ENCODE data around the gene OSM. TPM values are rescaled to one million over a fixed set of nuclear protein-coding genes. Genes with fewer than 3 reads are reported as not detected.
"Not testable (repeated sequence)": the region's sequence is repeated elsewhere in the genome, so short reads cannot be mapped to it uniquely, and the experiment has no call there.

The OSM gene
- total RNA-seq, 3 donors from 2014 or later, result 1.3 to 2.5 (median 1.3) TPM

DNA sequence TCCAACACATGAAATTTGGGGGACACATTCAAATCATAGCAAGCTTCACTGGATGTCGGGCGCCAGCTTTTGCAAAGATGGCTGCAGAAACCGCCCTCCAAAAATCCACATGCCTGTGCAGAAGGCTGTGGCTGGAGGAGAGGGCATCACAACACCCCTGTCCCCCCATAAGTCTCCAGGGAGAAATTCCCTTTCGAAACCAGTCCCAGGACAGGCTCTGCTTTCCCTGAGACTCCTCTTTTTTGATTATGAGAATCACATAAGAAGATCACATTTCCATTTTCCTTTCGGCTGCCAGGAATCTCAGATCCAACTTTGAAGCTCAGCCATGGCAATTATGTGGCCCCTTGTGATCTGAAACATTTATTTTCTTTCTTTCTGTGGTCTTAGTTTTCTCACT, 29.8 kb downstream of the OSM start:
- TF ChIP-seq POLR2A (IDR thresholded peaks at IDR 0.05) (no peak), POLR2AphosphoS5 (IDR thresholded peaks at IDR 0.05) (no peak)
- TF ChIP-seq, protein P1, sequence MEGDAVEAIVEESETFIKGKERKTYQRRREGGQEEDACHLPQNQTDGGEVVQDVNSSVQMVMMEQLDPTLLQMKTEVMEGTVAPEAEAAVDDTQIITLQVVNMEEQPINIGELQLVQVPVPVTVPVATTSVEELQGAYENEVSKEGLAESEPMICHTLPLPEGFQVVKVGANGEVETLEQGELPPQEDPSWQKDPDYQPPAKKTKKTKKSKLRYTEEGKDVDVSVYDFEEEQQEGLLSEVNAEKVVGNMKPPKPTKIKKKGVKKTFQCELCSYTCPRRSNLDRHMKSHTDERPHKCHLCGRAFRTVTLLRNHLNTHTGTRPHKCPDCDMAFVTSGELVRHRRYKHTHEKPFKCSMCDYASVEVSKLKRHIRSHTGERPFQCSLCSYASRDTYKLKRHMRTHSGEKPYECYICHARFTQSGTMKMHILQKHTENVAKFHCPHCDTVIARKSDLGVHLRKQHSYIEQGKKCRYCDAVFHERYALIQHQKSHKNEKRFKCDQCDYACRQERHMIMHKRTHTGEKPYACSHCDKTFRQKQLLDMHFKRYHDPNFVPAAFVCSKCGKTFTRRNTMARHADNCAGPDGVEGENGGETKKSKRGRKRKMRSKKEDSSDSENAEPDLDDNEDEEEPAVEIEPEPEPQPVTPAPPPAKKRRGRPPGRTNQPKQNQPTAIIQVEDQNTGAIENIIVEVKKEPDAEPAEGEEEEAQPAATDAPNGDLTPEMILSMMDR (IDR thresholded peaks at IDR 0.05), result no peak
- Histone ChIP-seq H3K27me3 (no peaks in the 10 kb centered on the region), H3K4me1 (peaks cover 0 to 8% of the 10 kb centered on the region in 2 donors), H3K27ac (no peak overlapping the region), H3K9me3 (no peaks in the 10 kb centered on the region), H3K4me3 (no peak overlapping the region), H3K36me3 (no peaks in the 10 kb centered on the region)
- no peak for DNase-seq (ENCODE audit: low spot score in 2 of 2)
- intact Hi-C loops (cut with DNase I; ENCODE audit: low total_unique reads), result no loop called here

DNA sequence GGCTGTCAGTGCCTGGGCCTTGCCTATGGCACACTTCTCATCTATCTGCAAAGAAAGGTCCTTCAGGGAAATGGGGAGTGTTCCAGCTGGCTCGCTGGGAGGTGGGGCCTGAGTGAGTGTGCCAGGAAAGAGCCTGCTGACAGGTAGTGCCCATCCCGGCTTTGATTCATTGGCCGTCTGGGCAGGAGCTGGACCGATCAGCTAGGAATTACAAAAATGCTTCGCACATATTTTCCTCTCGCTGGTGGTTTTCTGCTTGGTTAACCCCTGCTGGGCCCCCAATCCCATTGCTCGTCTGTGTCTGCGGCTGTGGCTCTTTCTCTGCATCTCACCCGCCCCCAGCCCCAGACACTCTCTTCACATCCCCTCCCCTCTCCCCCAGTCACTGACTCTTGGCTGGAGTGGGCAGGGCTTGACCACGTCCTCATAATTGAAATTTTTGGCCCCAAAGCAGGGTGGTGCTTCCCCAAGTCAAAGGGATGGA, 30.9 kb downstream of the OSM start:
- peaks cover 0 to 8% of the 10 kb centered on the region in 2 donors for H3K4me1 ChIP-seq
- no peaks in the 10 kb centered on the region for H3K27me3 ChIP-seq
- peak in 1 of 2 donors; percentile 56 for DNase-seq (ENCODE audit: low spot score in 2 of 2)
- H3K36me3 ChIP-seq, result no peaks in the 10 kb centered on the region
- intact Hi-C loops (cut with DNase I; ENCODE audit: low total_unique reads), result no loop called here
- no peaks in the 10 kb centered on the region for H3K9me3 ChIP-seq
- no peak overlapping the region for H3K4me3 ChIP-seq
- TF ChIP-seq POLR2AphosphoS5 (IDR thresholded peaks at IDR 0.05) (no peak), POLR2A (IDR thresholded peaks at IDR 0.05) (no peak)
- TF ChIP-seq, protein P1 (IDR thresholded peaks at IDR 0.05), result no peak
- peak overlapping the region; percentile 0 to 40 for H3K27ac ChIP-seq

DNA sequence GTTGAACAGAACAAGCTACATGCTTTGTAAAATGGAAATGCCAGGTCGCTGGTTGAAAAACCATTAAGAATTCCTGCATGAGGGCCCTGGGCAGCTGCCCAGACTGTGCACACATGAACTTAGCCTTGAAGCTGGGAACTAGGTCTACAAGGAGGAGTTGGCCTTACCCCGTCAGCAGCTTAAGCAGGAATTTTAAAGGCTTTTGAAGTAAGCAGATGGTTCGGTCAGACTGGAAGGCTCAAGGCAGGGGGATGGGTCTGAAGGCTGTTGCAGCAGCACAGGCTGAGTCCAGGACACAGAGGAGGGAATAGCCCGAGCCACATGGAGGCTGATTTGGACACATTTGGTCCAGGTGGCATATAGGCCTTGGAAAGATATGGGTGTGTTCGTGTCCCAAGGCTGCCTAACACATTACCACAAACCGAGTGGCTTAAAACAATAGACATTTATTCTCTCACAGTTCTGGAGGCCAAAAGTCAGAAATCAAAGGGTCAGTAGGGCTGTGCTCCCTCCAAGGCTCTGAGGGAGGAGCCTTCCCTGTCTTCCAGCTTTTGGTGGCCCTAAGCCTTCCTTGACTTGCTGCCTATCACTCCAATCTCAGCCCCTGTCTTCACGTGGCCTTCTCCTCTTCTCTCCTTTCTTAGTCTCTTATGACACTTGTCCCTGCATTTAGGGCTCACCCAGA, 31.7 kb downstream of the OSM start:
- TF ChIP-seq POLR2A (IDR thresholded peaks at IDR 0.05) (no peak), POLR2AphosphoS5 (IDR thresholded peaks at IDR 0.05) (no peak)
- TF ChIP-seq, protein P1 (IDR thresholded peaks at IDR 0.05), result no peak
- DNase-seq (ENCODE audit: low spot score in 2 of 2), result no peak
- Histone ChIP-seq H3K27ac (peak overlapping the region; percentile 0 to 40), H3K9me3 (no peaks in the 10 kb centered on the region), H3K27me3 (no peaks in the 10 kb centered on the region), H3K4me3 (no peak overlapping the region), H3K4me1 (peaks cover 0 to 8% of the 10 kb centered on the region in 2 donors), H3K36me3 (no peaks in the 10 kb centered on the region)
- intact Hi-C loops (cut with DNase I; ENCODE audit: low total_unique reads), result no loop called here

DNA sequence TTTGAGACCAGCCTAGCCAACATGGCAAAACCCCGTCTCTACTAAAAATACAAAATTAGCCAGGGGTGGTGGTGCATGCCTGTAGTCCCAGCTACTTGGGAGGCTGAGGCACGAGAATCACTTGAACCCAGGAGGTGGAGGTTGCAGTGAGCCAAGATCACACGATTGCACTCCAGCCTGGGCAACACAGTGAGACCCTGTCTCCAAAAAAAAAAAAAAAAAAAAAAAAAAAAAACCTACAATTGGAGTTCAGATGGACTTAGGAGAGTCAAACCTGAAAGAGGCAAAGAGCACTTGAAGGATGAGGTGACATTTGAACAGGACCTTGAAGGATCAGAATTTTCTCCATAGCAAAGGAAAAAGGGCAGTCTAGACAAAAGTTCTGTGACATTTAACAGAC, 32.3 kb downstream of the OSM start:
- H3K27ac ChIP-seq, result peak overlapping the region in 1 of 2 donors; percentile 40
- H3K27me3 ChIP-seq; intact Hi-C loops (cut with DNase I; ENCODE audit: low total_unique reads); H3K4me1 ChIP-seq; H3K9me3 ChIP-seq; H3K4me3 ChIP-seq; DNase-seq (ENCODE audit: low spot score in 2 of 2); H3K36me3 ChIP-seq: not testable (repeated sequence)

DNA sequence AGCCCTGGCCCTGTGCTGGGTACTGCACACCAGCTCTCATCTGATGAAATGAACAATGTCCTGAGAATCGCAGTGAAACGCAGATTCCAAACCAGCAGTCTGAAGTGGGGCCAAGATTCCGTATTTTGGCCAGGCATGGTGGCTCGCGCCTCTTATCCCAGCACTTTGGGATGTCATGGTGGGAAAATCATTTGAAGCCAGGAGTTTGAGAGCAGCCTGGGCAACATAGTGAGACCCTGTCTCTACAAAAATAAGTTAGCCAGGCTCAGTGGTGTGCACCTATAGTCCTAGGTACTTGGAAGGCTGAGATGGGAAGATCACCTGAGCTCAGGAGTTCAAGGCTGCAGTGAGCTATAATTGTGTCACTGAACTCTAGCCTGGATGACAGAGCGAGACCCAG, 33.1 kb downstream of the OSM start:
- Histone ChIP-seq H3K36me3 (no peaks in the 10 kb centered on the region), H3K27me3 (no peaks in the 10 kb centered on the region), H3K4me3 (no peak overlapping the region), H3K9me3 (no peaks in the 10 kb centered on the region), H3K4me1 (peaks cover 0 to 8% of the 10 kb centered on the region in 2 donors), H3K27ac (no peak overlapping the region)
- no peak for DNase-seq (ENCODE audit: low spot score in 2 of 2)
- intact Hi-C loops (cut with DNase I; ENCODE audit: low total_unique reads), result no loop called here
- TF ChIP-seq POLR2AphosphoS5 (IDR thresholded peaks at IDR 0.05) (no peak), POLR2A (IDR thresholded peaks at IDR 0.05) (no peak)
- TF ChIP-seq, protein P1 (IDR thresholded peaks at IDR 0.05), result no peak
